ENCODE measurements around the gene IGLL1. TPM values are rescaled to one million over a fixed set of nuclear protein-coding genes. Genes with fewer than 3 reads are reported as not detected.

The IGLL1 gene
- polyA plus RNA-seq, 1 donor (not counting 4 experiments of a cell fraction or from before 2014, with no cell fraction given), result not detected

DNA sequence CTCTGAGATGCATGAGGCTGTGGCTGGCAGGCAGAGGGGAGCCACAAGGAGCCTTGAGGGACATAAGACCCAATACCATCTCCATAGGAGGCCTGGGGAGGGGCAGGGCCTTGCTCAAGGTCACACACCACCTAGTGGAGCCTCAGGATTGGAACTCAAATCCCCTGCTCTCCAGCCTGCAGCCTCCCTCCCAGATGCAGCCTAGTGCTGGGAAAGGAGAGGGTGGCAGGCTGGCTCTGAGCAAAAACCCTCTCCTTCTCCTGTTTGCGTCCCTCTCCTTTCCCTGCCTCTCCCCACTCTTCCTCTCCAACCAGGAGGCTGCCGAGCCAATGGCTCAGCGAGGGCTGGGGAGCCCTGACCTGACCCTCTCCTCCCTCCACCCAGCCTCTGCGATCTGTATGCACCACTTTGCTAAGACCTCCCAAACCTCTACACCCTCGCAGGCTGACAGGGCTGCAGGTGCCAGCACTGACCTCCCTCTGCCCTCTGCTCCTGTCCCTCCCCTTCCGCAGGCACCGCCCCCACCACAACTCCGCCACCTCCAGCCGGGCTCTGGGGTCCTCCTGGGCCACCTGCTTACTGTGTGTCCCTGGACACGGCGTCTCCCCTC, 14.7 kb downstream of the IGLL1 start:
- DNase-seq (ENCODE audit: low read depth, low spot score), result no peak
- H3K4me3 ChIP-seq (ENCODE audit: control insufficient read depth in 2 of 3, extremely low read depth in 1 of 3, insufficient read depth in 2 of 3, low read depth in 1 of 3, low read length in 3 of 3), result no peak overlapping the region
- no peak overlapping the region for H3K4me2 ChIP-seq (ENCODE audit: control insufficient read depth, extremely low read depth, insufficient read depth, low read depth, low read length)

DNA sequence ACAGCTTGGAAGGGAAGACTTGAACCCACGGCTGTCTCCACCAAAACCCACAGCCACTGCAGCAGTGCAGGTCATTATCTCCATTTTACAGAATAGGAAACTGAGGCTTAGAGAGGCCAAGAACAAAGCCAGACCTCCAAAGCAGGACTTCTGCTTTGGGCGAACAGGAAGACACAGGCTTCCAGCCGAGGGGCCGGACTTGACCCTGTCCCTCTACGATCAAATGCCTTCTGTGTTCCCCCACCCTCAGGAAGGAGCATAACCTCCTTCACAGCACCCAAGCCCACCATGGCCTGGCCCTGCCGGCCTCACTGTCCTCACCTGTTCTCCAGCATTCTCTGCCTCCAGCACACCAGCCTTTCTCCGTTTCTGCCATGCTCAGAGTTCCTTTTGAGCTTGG, 15.8 kb downstream of the IGLL1 start:
- Histone ChIP-seq H3K4me1 (ENCODE audit: control insufficient read depth, extremely low read depth, insufficient read depth, low read length) (no peaks in the 10 kb centered on the region), H3K9me3 (ENCODE audit: control insufficient read depth, low read depth, low read length) (no peaks in the 10 kb centered on the region), H4K20me1 (ENCODE audit: control insufficient read depth, extremely low read depth, insufficient read depth, low read length) (no peaks in the 10 kb centered on the region), H3K4me3 (ENCODE audit: control insufficient read depth in 2 of 3, extremely low read depth in 1 of 3, insufficient read depth in 2 of 3, low read depth in 1 of 3, low read length in 3 of 3) (no peak overlapping the region), H3K79me2 (ENCODE audit: control insufficient read depth, insufficient read depth, low read length) (no peaks in the 10 kb centered on the region), H3K27ac (ENCODE audit: control insufficient read depth, insufficient read depth, low read length) (no peak overlapping the region), H3K9me1 (ENCODE audit: control insufficient read depth, extremely low read depth, insufficient read depth, low read length) (no peaks in the 10 kb centered on the region), H3K9ac (ENCODE audit: control insufficient read depth, extremely low read depth, insufficient read depth, low read length) (no peak overlapping the region), H3K4me2 (ENCODE audit: control insufficient read depth, extremely low read depth, insufficient read depth, low read depth, low read length) (no peak overlapping the region), H3K36me3 (ENCODE audit: control insufficient read depth in 2 of 2, extremely low read depth in 1 of 2, insufficient read depth in 2 of 2, low read length in 2 of 2) (no peaks in the 10 kb centered on the region), H3K27me3 (ENCODE audit: control insufficient read depth, extremely low read depth, insufficient read depth, low read length) (peaks cover 34% of the 10 kb centered on the region), H2AFZ (ENCODE audit: control insufficient read depth, low read length) (no peak overlapping the region)
- dilution Hi-C loops (cut with MboI; ENCODE audit: extremely low pct_ligation_motif_present, low sequenced_read_pairs), result no loop called here
- FAIRE-seq (no peak), DNase-seq (ENCODE audit: low read depth, low spot score) (no peak)
- TF ChIP-seq, protein P1, sequence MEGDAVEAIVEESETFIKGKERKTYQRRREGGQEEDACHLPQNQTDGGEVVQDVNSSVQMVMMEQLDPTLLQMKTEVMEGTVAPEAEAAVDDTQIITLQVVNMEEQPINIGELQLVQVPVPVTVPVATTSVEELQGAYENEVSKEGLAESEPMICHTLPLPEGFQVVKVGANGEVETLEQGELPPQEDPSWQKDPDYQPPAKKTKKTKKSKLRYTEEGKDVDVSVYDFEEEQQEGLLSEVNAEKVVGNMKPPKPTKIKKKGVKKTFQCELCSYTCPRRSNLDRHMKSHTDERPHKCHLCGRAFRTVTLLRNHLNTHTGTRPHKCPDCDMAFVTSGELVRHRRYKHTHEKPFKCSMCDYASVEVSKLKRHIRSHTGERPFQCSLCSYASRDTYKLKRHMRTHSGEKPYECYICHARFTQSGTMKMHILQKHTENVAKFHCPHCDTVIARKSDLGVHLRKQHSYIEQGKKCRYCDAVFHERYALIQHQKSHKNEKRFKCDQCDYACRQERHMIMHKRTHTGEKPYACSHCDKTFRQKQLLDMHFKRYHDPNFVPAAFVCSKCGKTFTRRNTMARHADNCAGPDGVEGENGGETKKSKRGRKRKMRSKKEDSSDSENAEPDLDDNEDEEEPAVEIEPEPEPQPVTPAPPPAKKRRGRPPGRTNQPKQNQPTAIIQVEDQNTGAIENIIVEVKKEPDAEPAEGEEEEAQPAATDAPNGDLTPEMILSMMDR (optimal IDR thresholded peaks at IDR 0.05 in 1 of 3, IDR thresholded peaks at IDR 0.05 in 1 of 3, conservative IDR thresholded peaks at IDR 0.05 in 1 of 3; ENCODE audit: extremely low read depth in 1 of 3, insufficient read depth in 2 of 3, low read length in 3 of 3), result no peak
- TF ChIP-seq EZH2 (IDR thresholded peaks at IDR 0.05; ENCODE audit: low read length), result no peak

More for the DNA sequence above, 14.7 kb downstream of the IGLL1 start:
- dilution Hi-C loops (cut with MboI; ENCODE audit: extremely low pct_ligation_motif_present, low sequenced_read_pairs), result no loop called here
- H3K27me3 ChIP-seq (ENCODE audit: control insufficient read depth, extremely low read depth, insufficient read depth, low read length), result peaks cover 34% of the 10 kb centered on the region
- no peaks in the 10 kb centered on the region for H3K9me3 ChIP-seq (ENCODE audit: control insufficient read depth, low read depth, low read length)
- H2AFZ ChIP-seq (ENCODE audit: control insufficient read depth, low read length), result no peak overlapping the region
- TF ChIP-seq, protein P1 (optimal IDR thresholded peaks at IDR 0.05 in 1 of 3, IDR thresholded peaks at IDR 0.05 in 1 of 3, conservative IDR thresholded peaks at IDR 0.05 in 1 of 3; ENCODE audit: extremely low read depth in 1 of 3, insufficient read depth in 2 of 3, low read length in 3 of 3), result peak in 2 of 3 experiments; percentile 14 to 22
- peak; percentile 93 for TF ChIP-seq EZH2 (IDR thresholded peaks at IDR 0.05; ENCODE audit: low read length)
- H3K36me3 ChIP-seq (ENCODE audit: control insufficient read depth in 2 of 2, extremely low read depth in 1 of 2, insufficient read depth in 2 of 2, low read length in 2 of 2), result no peaks in the 10 kb centered on the region
- no peaks in the 10 kb centered on the region for H3K9me1 ChIP-seq (ENCODE audit: control insufficient read depth, extremely low read depth, insufficient read depth, low read length)
- FAIRE-seq, result no peak
- H3K79me2 ChIP-seq (ENCODE audit: control insufficient read depth, insufficient read depth, low read length), result no peaks in the 10 kb centered on the region
- no peaks in the 10 kb centered on the region for H3K4me1 ChIP-seq (ENCODE audit: control insufficient read depth, extremely low read depth, insufficient read depth, low read length)
- no peak overlapping the region for H3K9ac ChIP-seq (ENCODE audit: control insufficient read depth, extremely low read depth, insufficient read depth, low read length)
- H4K20me1 ChIP-seq (ENCODE audit: control insufficient read depth, extremely low read depth, insufficient read depth, low read length), result no peaks in the 10 kb centered on the region
- H3K27ac ChIP-seq (ENCODE audit: control insufficient read depth, insufficient read depth, low read length), result no peak overlapping the region
